K562 (cell line): Measurements from ENCODE around the gene GFI1.

Experiments
- CTCF ChIP-seq, 3 experiments: IDR thresholded peaks in 2 of 3; conservative IDR thresholded peaks in 1 of 3; 2 replicates each; pipeline ENCODE4 v1.5.1; 2011 to 2012; ENCODE audit warnings: low read length in 3 of 3, mild to moderate bottlenecking in 3 of 3, control low read depth in 2 of 3, improper control_type of control experiment in 1 of 3, inconsistent platforms in 1 of 3, low read depth in 1 of 3, mixed read lengths in 1 of 3, moderate library complexity in 1 of 3; ENCODE audit not compliant: insufficient read depth in 2 of 3
- FOXK1 ChIP-seq: sonication (generic); formaldehyde crosslinking; IDR thresholded peaks from 2 replicates; pipeline ENCODE4 v1.8.0; 2022; ENCODE audit warnings: missing genetic modification reagents, mild to moderate bottlenecking, borderline replicate concordance
- FUS ChIP-seq: fragments of 200-400 bp; formaldehyde crosslinking; optimal IDR thresholded peaks from 2 replicates; pipeline ENCODE3; 2017; ENCODE audit warnings: low read depth, low read length
- HNRNPUL1 ChIP-seq: fragments of 200-400 bp; formaldehyde crosslinking; IDR thresholded peaks from 2 replicates; pipeline ENCODE4 v1.6.1; 2017; ENCODE audit warnings: low read length
- MLLT1 ChIP-seq, 2 experiments: fragments of 450-650 bp; IDR thresholded peaks; 2 replicates each; pipeline ENCODE4 v1.6.1; 2016
- PTBP1 ChIP-seq: fragments of 200-400 bp; formaldehyde crosslinking; IDR thresholded peaks from 2 replicates; pipeline ENCODE4 v1.6.1; 2017; ENCODE audit warnings: low read depth, low read length
- TFAM ChIP-seq: fragments of 250-450 bp; sonication (Bioruptor Pico); conservative IDR thresholded peaks from 2 replicates; pipeline ENCODE4 v1.5.0; 2021; ENCODE audit warnings: mild to moderate bottlenecking, moderate library complexity
- TF ChIP-seq, protein P1 (sequence below): fragments of 450-650 bp; IDR thresholded peaks from 2 replicates; pipeline ENCODE4 v1.6.1; 2016; ENCODE audit warnings: low read depth
- TF ChIP-seq, protein P2 (sequence below): fragments of 450-650 bp; IDR thresholded peaks from 2 replicates; pipeline ENCODE4 v1.6.1; 2017; ENCODE audit warnings: antibody characterized with exemption, mild to moderate bottlenecking

GRCh38 chr1:92511541-92511940 lies 24.8 kb upstream of the GFI1 start:
- TF ChIP-seq FOXK1 (CRISPR knock-in tag) (no peak), TFAM (CRISPR knock-in tag) (no peak), PTBP1 (no peak), CTCF (IDR thresholded peaks at IDR 0.05 in 2 of 3, conservative IDR thresholded peaks at IDR 0.05 in 1 of 3; ENCODE audit: insufficient read depth in 2 of 3, low read depth in 1 of 3, low read length in 3 of 3) (no peak), MLLT1 (IDR thresholded peaks at IDR 0.05) (no peak), HNRNPUL1 (no peak), FUS (no peak)
- TF ChIP-seq, protein P1, sequence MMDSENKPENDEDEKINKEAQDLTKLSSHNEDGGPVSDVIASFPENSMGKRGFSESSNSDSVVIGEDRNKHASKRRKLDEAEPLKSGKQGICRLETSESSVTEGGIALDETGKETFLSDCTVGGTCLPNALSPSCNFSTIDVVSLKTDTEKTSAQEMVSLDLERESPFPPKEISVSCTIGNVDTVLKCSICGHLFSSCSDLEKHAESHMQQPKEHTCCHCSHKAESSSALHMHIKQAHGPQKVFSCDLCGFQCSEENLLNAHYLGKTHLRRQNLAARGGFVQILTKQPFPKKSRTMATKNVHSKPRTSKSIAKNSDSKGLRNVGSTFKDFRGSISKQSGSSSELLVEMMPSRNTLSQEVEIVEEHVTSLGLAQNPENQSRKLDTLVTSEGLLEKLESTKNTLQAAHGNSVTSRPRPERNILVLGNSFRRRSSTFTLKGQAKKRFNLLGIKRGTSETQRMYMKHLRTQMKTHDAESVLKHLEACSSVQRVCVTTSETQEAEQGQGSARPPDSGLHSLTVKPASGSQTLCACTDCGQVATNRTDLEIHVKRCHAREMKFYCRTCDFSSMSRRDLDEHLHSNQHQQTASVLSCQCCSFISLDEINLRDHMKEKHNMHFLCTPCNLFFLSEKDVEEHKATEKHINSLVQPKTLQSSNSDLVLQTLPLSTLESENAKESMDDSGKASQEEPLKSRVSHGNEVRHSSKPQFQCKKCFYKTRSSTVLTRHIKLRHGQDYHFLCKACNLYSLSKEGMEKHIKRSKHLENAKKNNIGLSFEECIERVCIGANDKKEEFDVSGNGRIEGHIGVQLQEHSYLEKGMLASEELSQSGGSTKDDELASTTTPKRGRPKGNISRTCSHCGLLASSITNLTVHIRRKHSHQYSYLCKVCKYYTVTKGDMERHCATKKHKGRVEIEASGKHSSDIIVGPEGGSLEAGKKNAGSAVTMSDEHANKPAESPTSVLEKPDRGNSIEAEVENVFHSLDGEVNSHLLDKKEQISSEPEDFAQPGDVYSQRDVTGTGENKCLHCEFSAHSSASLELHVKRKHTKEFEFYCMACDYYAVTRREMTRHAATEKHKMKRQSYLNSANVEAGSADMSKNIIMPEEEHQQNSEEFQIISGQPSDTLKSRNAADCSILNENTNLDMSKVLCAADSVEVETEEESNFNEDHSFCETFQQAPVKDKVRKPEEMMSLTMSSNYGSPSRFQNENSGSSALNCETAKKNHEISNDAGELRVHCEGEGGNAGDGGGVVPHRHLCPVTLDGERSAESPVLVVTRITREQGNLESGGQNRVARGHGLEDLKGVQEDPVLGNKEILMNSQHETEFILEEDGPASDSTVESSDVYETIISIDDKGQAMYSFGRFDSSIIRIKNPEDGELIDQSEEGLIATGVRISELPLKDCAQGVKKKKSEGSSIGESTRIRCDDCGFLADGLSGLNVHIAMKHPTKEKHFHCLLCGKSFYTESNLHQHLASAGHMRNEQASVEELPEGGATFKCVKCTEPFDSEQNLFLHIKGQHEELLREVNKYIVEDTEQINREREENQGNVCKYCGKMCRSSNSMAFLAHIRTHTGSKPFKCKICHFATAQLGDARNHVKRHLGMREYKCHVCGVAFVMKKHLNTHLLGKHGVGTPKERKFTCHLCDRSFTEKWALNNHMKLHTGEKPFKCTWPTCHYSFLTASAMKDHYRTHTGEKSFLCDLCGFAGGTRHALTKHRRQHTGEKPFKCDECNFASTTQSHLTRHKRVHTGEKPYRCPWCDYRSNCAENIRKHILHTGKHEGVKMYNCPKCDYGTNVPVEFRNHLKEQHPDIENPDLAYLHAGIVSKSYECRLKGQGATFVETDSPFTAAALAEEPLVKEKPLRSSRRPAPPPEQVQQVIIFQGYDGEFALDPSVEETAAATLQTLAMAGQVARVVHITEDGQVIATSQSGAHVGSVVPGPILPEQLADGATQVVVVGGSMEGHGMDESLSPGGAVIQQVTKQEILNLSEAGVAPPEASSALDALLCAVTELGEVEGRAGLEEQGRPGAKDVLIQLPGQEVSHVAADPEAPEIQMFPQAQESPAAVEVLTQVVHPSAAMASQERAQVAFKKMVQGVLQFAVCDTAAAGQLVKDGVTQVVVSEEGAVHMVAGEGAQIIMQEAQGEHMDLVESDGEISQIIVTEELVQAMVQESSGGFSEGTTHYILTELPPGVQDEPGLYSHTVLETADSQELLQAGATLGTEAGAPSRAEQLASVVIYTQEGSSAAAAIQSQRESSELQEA: no peak
- TF ChIP-seq, protein P2, sequence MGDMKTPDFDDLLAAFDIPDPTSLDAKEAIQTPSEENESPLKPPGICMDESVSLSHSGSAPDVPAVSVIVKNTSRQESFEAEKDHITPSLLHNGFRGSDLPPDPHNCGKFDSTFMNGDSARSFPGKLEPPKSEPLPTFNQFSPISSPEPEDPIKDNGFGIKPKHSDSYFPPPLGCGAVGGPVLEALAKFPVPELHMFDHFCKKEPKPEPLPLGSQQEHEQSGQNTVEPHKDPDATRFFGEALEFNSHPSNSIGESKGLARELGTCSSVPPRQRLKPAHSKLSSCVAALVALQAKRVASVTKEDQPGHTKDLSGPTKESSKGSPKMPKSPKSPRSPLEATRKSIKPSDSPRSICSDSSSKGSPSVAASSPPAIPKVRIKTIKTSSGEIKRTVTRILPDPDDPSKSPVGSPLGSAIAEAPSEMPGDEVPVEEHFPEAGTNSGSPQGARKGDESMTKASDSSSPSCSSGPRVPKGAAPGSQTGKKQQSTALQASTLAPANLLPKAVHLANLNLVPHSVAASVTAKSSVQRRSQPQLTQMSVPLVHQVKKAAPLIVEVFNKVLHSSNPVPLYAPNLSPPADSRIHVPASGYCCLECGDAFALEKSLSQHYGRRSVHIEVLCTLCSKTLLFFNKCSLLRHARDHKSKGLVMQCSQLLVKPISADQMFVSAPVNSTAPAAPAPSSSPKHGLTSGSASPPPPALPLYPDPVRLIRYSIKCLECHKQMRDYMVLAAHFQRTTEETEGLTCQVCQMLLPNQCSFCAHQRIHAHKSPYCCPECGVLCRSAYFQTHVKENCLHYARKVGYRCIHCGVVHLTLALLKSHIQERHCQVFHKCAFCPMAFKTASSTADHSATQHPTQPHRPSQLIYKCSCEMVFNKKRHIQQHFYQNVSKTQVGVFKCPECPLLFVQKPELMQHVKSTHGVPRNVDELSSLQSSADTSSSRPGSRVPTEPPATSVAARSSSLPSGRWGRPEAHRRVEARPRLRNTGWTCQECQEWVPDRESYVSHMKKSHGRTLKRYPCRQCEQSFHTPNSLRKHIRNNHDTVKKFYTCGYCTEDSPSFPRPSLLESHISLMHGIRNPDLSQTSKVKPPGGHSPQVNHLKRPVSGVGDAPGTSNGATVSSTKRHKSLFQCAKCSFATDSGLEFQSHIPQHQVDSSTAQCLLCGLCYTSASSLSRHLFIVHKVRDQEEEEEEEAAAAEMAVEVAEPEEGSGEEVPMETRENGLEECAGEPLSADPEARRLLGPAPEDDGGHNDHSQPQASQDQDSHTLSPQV: no peak
